HT1080 (cell line): ENCODE results near the gene LILRA5. TPM values are rescaled to one million over a fixed set of nuclear protein-coding genes. Genes with fewer than 3 reads are reported as not detected.
"Not testable (repeated sequence)": the region's sequence is repeated elsewhere in the genome, so short reads cannot be mapped to it uniquely, and the experiment has no call there.

Experiments
- DNase-seq: peaks from one replicate; pipeline ENCODE4 v3.0.0-alpha.2; 2015; ENCODE audit warnings: low read depth
- total RNA-seq: library from RNA; depleted of rRNA; stranded (reverse); fragments of >200 nt; shearing (Covaris generic); gene quantifications from 2 replicates; pipeline ENCODE4 v1.2.3, GENCODE V29; 2014

Gene LILRA5
- total RNA-seq, 1 experiment from 2014 or later: not detected

DNA sequence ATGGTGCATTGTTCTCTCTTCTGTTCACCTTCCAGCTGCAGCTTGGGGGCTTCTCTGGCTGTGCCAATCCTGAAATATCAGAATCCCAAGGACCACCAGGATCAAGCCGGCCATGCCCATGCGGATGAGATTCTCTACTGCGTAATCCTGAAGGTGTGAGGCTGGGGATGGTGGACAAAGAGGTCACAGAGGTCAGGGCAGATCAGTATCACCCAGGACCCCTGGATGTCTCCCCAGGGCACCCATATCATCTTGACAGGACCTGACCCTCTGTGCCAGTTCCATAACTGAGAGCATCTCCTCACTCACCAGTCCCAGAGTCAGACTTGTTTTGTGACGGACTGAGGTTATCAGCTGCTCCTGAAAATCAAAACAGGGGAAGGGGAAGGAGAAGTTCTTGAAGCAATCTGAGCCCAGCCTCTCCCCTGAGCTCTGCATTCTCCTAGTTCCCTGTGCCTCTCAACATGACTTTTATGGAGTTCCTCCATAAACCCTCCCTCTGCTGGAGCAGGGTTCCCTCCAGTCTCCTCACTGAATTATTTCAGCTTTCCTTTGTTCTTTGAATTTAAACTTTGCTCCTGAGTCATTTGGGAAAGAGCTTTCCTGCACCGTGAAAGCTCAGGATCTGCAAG, 5.5 kb downstream of the LILRA5 start:
- DNase-seq: no peak

- DNase-seq: no peak
These were observed 7.8 kb downstream of the LILRA5 start for GRCh38 chr19:54305141-54305540.

DNA sequence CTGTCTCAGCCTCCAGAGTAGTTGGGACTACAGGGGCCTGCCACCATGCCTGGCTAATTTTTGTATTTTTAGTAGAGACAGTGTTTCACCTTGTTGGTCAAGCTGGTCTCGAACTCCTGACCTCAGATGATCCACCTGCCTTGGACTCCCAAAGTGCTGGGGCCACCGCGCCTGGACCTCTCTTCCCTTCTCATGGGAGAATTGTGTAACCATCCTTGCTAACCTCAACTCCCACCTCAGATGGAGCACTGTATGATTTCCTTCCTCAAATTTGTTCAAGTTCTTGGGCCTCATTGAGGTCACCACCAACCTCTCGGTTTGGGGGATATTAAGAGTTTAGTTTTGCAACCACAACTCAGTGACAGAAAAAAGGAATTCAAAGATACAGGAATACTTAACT, 10.7 kb downstream of the LILRA5 start:
- DNase-seq: no peak

GRCh38 chr19:54299515-54299914, 13.5 kb downstream of the LILRA5 start:
- DNase-seq: no peak

DNA sequence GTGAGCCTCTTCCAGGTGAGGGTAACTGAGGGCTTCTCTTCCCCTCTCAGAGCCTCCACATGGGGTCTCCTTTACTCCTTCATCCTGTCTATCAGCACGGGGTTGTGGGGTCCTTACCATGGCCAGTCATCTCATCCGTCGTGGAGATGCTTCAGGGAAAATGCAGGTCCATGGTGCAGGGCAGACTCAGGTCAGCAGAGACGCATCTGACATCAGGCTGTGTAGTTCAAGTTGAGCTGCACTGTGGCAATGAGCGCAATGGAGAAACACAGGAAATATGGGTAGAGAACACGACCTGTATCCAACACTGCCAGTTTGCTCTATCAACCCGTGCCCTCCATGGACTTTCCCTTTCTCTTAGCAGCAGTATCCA, 13.9 kb downstream of the LILRA5 start:
- DNase-seq: no peak

DNA sequence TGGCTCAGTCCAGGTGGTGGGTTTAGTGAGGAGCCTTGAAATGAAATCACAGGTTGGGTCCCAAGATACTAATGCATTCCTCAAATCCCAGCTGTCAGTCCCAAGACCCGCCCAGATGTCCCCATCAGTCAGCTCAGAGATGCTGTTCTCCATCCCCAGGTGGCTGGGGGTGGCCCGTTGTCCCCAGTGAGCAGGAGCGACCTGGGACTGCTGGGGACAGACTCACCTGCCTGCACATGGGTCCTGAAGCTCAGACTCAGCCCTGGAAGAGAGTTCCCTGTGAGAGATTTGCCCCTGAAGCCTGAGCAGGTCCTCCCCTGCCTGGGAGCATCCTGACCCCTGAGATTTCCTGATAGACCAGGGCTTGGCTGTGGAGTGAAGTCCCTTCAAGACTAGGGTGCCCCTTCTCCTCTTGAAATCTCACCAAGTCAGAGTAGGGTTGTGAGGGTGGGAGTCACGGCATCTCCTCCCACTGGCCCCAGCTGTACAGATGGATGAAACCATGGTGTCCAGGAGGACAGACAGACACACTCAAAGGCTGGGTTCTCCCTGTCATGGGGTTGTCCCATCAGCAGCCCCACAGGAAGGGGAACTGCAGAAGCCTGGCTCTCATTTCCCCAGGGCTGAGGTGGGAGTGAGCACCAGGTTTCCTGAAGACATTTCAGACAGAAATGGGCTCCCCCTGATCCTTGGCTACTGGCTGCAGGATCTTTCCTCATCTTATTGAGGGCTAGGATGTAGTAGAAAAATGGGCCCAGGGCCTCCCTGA, 14.4 kb downstream of the LILRA5 start:
- DNase-seq: no peak

- no peak for DNase-seq
These were observed 15.1 kb downstream of the LILRA5 start for GRCh38 chr19:54297759-54298305.

GRCh38 chr19:54294539-54294938, 18.4 kb downstream of the LILRA5 start:
- DNase-seq: no peak

DNA sequence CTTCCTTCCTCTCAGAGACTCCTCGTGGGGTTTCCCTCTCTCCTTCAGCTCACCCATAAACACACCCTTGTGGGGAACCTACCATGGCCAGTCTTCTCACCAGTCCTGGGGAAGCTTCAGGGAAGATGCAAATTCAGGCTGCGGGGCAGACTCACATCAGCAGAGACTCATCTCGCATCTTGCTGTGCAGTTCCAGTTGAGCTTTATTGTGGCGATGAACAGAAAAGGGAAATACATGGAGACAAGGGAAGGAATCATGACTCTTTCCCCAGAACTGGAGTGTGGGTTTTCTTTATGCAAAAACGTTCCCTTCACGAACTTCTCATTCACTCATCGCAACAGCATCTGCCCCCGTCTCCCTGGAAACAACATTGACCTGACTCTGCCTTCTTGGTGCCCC, 23.8 kb downstream of the LILRA5 start:
- not testable (repeated sequence) for DNase-seq

DNA sequence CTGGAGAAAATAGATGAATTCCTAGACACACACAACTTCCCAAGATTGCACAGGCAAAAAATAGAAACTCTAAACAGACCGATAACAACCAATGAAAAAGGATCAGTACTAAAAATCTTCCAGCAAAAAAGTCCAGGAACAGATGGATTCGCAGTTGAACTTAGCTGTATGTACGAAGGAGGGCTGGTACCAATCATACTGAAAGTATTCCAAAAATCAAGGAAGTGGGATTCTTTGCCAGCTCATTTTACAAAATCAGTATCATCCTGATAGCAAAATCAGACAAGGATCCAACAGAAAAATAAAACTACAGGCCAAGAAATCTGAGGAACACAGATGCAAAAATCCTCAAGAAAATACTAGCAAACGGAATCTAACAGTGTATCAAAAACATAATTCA, 25.5 kb downstream of the LILRA5 start:
- peak; percentile 24 for DNase-seq

GRCh38 chr19:54286283-54286682, 26.7 kb downstream of the LILRA5 start:
- not testable (repeated sequence) for DNase-seq

- DNase-seq: not testable (repeated sequence)
These were observed 27.4 kb downstream of the LILRA5 start for GRCh38 chr19:54285427-54286056.

DNA sequence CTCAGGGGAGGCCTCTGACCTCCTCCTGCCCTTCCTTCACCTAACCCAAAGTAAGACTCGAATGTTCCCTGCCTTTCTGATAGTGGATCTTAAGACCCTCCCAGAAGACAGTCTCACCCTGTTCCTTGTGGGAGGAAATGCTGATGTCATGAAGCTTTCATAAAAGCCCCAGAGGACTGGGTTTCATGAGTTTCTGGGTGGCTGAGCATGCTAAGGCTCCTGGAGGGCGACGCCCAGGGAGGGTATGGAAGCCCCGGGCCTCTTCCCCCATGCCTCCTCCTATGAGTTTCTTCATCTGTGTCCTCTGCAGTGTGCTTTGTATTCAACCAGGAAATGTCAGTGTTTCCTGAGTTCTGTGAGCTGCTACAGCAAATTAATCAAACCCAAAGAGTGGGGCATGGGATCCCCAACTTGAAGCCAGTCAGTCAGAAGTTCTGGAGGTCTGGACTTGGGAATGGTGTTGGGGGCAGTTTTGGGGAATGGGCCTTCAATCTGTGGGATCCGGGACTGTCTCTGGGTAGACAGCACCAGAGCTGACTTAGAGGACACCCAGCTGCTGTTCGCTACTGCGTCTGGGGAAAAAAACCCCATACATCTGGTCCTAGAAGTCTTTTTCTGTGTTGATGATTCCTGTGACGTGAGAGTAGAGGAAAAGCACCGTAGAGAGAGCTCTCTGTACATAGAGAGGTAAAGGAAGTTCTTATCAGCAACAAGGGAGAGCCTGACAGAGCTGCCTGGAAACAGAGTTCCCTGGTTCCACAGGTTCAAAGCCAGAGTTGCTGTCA, 30.1 kb downstream of the LILRA5 start:
- no peak for DNase-seq

GRCh38 chr19:54281729-54282075, 31.3 kb downstream of the LILRA5 start:
- DNase-seq: not testable (repeated sequence)

GRCh38 chr19:54281007-54281728, 31.8 kb downstream of the LILRA5 start, which contains the start of gene LILRB2:
TSS of gene LILRB2 (minus strand) at chr19:54281110. CDS start at chr19:54280496, 614 bp downstream.
- no peak for DNase-seq

- DNase-seq: not testable (repeated sequence)
These were observed 32.5 kb downstream of the LILRA5 start for GRCh38 chr19:54280441-54280840.

DNA sequence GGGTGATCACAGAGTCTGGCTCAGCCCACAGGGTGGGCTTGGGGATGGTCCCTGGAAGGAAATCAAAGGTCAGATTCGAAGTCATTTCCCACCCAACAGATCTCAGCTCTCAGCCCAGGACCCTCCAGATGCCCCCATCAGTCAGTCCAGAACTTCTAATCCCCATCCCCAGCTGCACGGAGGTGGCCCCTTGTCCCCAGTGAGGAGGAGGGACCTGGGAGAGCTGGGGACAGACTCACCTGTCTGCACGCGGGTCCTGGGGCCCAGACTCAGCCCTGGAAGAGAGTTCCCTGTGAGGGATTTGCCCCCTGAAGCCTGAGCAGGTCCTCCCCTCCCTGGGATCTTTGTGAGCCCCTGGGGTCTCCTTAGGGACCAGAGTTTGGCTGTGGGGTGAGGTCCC, 32.9 kb downstream of the LILRA5 start:
- DNase-seq: not testable (repeated sequence)

GRCh38 chr19:54279406-54279962, 33.5 kb downstream of the LILRA5 start:
- DNase-seq: no peak

DNA sequence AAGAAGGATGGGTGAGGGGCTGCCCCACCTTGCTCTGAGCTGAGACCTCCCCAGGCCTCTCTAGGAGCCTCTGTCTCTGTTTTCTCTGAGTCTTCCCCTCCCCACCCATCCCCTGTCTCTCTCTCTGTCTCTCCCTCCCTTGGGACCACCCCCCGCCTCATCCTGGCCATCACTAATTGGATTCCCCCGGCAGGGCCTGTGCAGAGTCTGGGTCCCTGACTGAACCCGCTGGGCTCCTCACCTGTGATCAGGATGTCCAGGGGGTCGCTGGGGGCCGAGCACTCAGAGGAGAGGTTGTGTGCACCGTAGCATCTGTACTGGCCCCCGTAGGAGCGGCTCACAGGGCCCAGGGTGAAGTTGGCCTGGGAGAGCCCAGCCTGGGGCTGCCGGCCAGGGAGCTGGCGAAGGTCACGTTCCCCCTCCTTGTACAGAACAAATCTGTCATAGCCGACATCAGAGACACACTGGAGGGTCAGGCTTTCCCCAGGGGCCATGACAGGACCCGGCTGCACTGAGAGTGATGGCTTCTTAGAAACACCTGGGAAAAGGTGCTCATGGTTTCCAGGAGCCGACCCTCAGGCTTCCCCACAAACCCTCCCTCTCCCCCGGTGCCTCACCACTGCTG, 34.3 kb downstream of the LILRA5 start:
- DNase-seq: not testable (repeated sequence)

GRCh38 chr19:54278056-54278455, 34.9 kb downstream of the LILRA5 start:
- not testable (repeated sequence) for DNase-seq
